KBM-7 (cell line): ENCODE measurements around the gene DVL2.

ENCODE experiments used
- DNase-seq: peaks from one replicate; pipeline ENCODE4 v3.0.0-alpha.2; 2015
- in situ Hi-C: fragments of 300-500 bp; cut with MboI; formaldehyde crosslinking; loops from 2 replicates; pipeline ENCODE4 v1.14.3; 2020; ENCODE audit warnings: low sequenced_read_pairs, low pct_unique_long_range_greater_than_20kb, mixed read lengths

Gene DVL2

GRCh38 chr17:7222093-7222971, 12.0 kb downstream of the DVL2 start:
- DNase-seq = no peak
- in situ Hi-C loops = no loop called here

GRCh38 chr17:7221278-7222092, 12.8 kb downstream of the DVL2 start:
- DNase-seq = no peak
- in situ Hi-C loops = no loop called here

- peak; percentile 81 for DNase-seq
- in situ Hi-C loops = no loop called here
These were observed 13.6 kb downstream of the DVL2 start for GRCh38 chr17:7220593-7221277.

GRCh38 chr17:7219812-7220592, 14.3 kb downstream of the DVL2 start, which contains the start of the genes ACADVL and DLG4:
ACADVL (plus strand) TSS chr17:7219938; CDS start chr17:7219985, 47 bp downstream.
DLG4 (minus strand) TSS chr17:7219836.
- DNase-seq = peak; percentile 85
- in situ Hi-C loops = no loop called here

GRCh38 chr17:7219229-7219811, 15.0 kb downstream of the DVL2 start:
- DNase-seq = no peak
- in situ Hi-C loops = no loop called here

GRCh38 chr17:7218758-7219157, 15.6 kb downstream of the DVL2 start:
- no peak for DNase-seq
- in situ Hi-C loops = no loop called here

- in situ Hi-C loops = no loop called here
- DNase-seq = no peak
These were observed 16.2 kb downstream of the DVL2 start for GRCh38 chr17:7218166-7218565.

GRCh38 chr17:7217113-7217987, 17.0 kb downstream of the DVL2 start:
- peak; percentile 59 for DNase-seq
- in situ Hi-C loops = no loop called here

- DNase-seq = no peak
- in situ Hi-C loops = no loop called here
These were observed 17.8 kb downstream of the DVL2 start for GRCh38 chr17:7216242-7217112.

- DNase-seq = peak; percentile 28
- in situ Hi-C loops = no loop called here
These were observed 18.6 kb downstream of the DVL2 start for GRCh38 chr17:7215652-7216180.

GRCh38 chr17:7215136-7215638, 19.1 kb downstream of the DVL2 start:
- in situ Hi-C loops = no loop called here
- no peak for DNase-seq

GRCh38 chr17:7214300-7215135, 19.8 kb downstream of the DVL2 start:
- peak; percentile 98 for DNase-seq
- in situ Hi-C loops = no loop called here

- peak; percentile 92 for DNase-seq
- in situ Hi-C loops = no loop called here
These were observed 20.4 kb downstream of the DVL2 start for GRCh38 chr17:7213895-7214299.

GRCh38 chr17:7211491-7212273, 22.6 kb downstream of the DVL2 start:
- in situ Hi-C loops = no loop called here
- no peak for DNase-seq
